ENCODE data around the gene KRTAP20-3.

The KRTAP20-3 gene

GRCh38 chr21:30642564-30642963 is at the start of gene KRTAP20-3:
TSS of gene KRTAP20-3 (plus strand) at chr21:30642864.
- DNase-seq (ENCODE audit: low read depth) = no peak

GRCh38 chr21:30598802-30599201 is 43.9 kb upstream of the KRTAP20-3 start, which contains the start of gene KRTAP6-2:
TSS of gene KRTAP6-2 (minus strand) at chr21:30598902. CDS start at chr21:30598874, 28 bp downstream.
- DNase-seq (ENCODE audit: low read depth) = no peak

- DNase-seq (ENCODE audit: low read depth) = no peak
Measured at GRCh38 chr21:30600787-30601186, 41.9 kb upstream of the KRTAP20-3 start, which contains the start of gene KRTAP22-1. TSS of gene KRTAP22-1 (plus strand) at chr21:30601087.

GRCh38 chr21:30605968-30606367 is 36.7 kb upstream of the KRTAP20-3 start:
- no peak for DNase-seq (ENCODE audit: low read depth)

GRCh38 chr21:30612132-30612531 is 30.5 kb upstream of the KRTAP20-3 start:
- no peak for DNase-seq (ENCODE audit: low read depth)

GRCh38 chr21:30613836-30614235 is 28.8 kb upstream of the KRTAP20-3 start, which contains the start of gene KRTAP6-1:
TSS of gene KRTAP6-1 (minus strand) at chr21:30613930. CDS start at chr21:30613904, 26 bp downstream.
- no peak for DNase-seq (ENCODE audit: low read depth)

GRCh38 chr21:30615199-30615598 is 27.5 kb upstream of the KRTAP20-3 start:
- DNase-seq (ENCODE audit: low read depth) = no peak

- no peak for DNase-seq (ENCODE audit: low read depth)
Measured at GRCh38 chr21:30616125-30616524, 26.5 kb upstream of the KRTAP20-3 start, which contains the start of gene KRTAP20-1. TSS of gene KRTAP20-1 (plus strand) at chr21:30616425. CDS start at chr21:30616455, 30 bp downstream.

GRCh38 chr21:30620080-30620479 is 22.6 kb upstream of the KRTAP20-3 start:
- no peak for DNase-seq (ENCODE audit: low read depth)

GRCh38 chr21:30620522-30620921 is 22.1 kb upstream of the KRTAP20-3 start, which contains the start of gene KRTAP20-4:
TSS of gene KRTAP20-4 (plus strand) at chr21:30620627.
- DNase-seq (ENCODE audit: low read depth) = no peak

- DNase-seq (ENCODE audit: low read depth) = no peak
Measured at GRCh38 chr21:30623362-30623761, 19.3 kb upstream of the KRTAP20-3 start.

- DNase-seq (ENCODE audit: low read depth) = no peak
Measured at GRCh38 chr21:30625449-30626165, 17.1 kb upstream of the KRTAP20-3 start.

- DNase-seq (ENCODE audit: low read depth) = no peak
Measured at GRCh38 chr21:30628109-30628508, 14.6 kb upstream of the KRTAP20-3 start.

GRCh38 chr21:30629200-30629599 is 13.5 kb upstream of the KRTAP20-3 start:
- DNase-seq (ENCODE audit: low read depth) = no peak

- DNase-seq (ENCODE audit: low read depth) = no peak
Measured at GRCh38 chr21:30634906-30635305, 7.8 kb upstream of the KRTAP20-3 start, which contains the start of gene KRTAP20-2. TSS of gene KRTAP20-2 (plus strand) at chr21:30635206. CDS start at chr21:30635264, 58 bp downstream.

GRCh38 chr21:30638686-30639085 is 4.0 kb upstream of the KRTAP20-3 start:
- DNase-seq (ENCODE audit: low read depth) = no peak

GRCh38 chr21:30646904-30647414 is 4.3 kb downstream of the KRTAP20-3 start:
- DNase-seq (ENCODE audit: low read depth) = no peak

GRCh38 chr21:30652891-30653290 is 10.2 kb downstream of the KRTAP20-3 start:
- no peak for DNase-seq (ENCODE audit: low read depth)

- DNase-seq (ENCODE audit: low read depth) = no peak
Measured at GRCh38 chr21:30668776-30669175, 26.1 kb downstream of the KRTAP20-3 start.

- no peak for DNase-seq (ENCODE audit: low read depth)
Measured at GRCh38 chr21:30672985-30673650, 30.5 kb downstream of the KRTAP20-3 start.

- DNase-seq (ENCODE audit: low read depth) = no peak
Measured at GRCh38 chr21:30674312-30674711, 31.6 kb downstream of the KRTAP20-3 start.

- DNase-seq (ENCODE audit: low read depth) = no peak
Measured at GRCh38 chr21:30676737-30677136, 34.1 kb downstream of the KRTAP20-3 start.

- no peak for DNase-seq (ENCODE audit: low read depth)
Measured at GRCh38 chr21:30680586-30680985, 37.9 kb downstream of the KRTAP20-3 start.
